AG08396 (cell line): ENCODE results near the gene ZSWIM3.

Experiments used
- DNase-seq: peaks from one replicate; pipeline ENCODE4 v3.0.0; 2012; ENCODE audit warnings: low spot score, mixed read lengths

The ZSWIM3 gene

GRCh38 chr20:45833030-45833882 lies 24.2 kb upstream of the ZSWIM3 start, which contains the start of gene SNX21:
Gene SNX21 (plus strand): TSS chr20:45833799. CDS start chr20:45833920, 121 bp downstream.
- peak; percentile 92 for DNase-seq

- DNase-seq: peak; percentile 89
These were observed 23.3 kb upstream of the ZSWIM3 start for GRCh38 chr20:45833883-45834796.

DNA sequence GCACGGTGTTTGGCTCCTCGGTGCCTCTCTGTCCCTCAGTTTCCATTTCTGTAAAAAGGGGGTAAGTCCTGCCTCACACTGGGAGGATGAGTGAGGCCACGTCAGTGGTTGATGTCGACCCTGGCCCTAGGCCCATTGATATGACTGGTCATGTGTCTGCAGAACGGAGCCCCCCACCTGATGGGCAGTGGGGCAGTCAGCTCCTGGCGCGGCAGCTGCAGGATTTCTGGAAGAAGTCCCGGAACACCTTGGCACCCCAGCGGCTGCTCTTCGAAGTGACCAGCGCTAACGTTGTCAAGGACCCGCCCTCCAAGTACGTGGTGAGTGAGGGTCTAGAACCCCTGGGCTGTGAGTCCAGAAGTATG lies 22.6 kb upstream of the ZSWIM3 start:
- DNase-seq: no peak

DNA sequence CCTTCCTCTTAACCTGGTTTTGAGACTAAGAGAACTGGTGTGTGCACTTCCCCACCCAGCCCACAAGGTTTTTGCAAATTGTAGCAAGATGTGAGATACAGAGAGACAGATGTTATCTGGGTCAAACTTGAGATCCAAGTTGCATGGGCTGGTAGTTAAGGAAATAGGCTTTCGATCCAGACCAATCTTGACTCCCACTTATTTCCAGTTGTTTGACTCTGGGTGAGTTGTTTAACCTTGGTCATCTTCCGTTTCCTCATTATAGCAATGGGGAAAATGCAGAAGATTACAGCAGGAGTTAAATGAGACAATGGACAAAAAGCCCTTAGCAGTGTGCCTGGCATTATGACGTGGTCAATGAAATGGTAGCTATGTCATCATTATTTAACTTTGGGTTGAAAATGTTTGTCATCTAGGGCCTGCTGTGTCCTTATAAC lies 22.1 kb upstream of the ZSWIM3 start:
- DNase-seq: no peak

GRCh38 chr20:45835825-45836224 lies 21.6 kb upstream of the ZSWIM3 start:
- DNase-seq: peak; percentile 70

GRCh38 chr20:45836841-45837240 lies 20.6 kb upstream of the ZSWIM3 start:
- no peak for DNase-seq

GRCh38 chr20:45840700-45841198 lies 16.7 kb upstream of the ZSWIM3 start:
- DNase-seq: no peak

- DNase-seq: no peak
These were observed 15.8 kb upstream of the ZSWIM3 start for GRCh38 chr20:45841407-45842129.

DNA sequence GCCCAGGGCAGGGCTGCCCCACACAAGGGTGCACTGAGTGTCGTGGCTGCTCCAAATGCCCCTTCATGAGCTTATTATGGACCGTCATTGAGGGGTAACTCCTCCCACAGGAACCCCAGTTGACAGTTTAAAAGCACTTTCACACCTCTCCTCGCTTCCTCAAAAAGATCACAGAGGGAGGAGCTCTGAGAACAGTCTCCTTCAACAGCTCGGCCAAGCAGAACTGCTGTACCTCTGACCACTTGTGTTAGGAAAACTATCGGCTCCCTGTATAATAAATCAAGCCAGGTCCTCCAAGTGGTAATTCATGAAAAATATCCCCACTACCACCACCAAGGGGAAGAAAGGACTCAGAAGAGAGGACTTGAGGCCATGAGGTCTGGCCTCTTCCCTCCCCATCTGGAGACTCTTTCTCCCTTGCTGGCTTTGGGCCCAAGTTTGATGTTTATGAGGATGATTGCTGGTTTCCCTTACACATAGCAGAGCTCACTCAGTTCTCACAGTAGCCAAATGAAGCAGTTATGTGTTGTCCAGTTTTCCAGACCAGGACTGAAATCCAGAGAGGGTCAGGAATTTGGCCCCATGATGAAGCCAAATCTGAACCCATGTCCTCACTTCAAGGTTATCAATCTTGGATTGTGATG lies 15.1 kb upstream of the ZSWIM3 start:
- peak; percentile 53 for DNase-seq

DNA sequence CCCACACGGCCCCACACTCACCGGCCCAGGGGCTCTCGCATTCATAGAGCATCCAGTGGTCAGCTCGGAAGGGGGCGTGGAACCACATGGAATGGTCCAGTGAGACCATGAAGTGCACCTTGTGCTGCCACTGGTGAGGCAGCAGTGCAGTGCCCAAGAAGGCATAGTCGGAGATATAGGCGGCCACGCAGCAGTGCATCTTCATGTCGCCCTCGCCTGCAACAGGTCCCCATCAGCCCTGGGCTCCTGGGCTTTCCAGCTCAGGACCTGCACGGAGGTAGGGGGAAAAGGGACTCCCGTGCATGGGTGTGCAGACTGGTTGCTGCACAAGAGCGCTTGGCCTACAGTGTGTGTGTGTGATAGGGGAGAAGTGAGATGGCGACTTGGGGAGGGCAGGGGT lies 13.9 kb upstream of the ZSWIM3 start:
- DNase-seq: no peak

DNA sequence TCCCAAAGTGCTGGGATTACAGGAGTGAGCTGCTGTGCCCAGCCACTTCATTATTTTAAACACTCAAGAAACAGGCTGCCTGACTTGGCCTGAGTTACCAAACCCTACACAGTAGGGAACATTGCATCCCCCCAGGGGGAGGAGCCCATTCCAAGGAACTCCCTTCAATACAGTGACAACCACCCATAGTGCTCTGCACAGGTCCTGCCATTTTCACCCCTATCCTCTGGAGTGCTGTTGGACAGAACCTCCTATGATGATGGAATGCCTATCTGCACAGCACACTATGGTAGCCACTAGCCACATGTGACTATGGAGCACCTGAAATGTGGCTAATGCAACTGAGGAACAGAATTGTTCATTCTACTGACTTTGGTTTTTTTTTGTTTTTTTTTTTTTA lies 12.0 kb upstream of the ZSWIM3 start:
- DNase-seq: no peak

DNA sequence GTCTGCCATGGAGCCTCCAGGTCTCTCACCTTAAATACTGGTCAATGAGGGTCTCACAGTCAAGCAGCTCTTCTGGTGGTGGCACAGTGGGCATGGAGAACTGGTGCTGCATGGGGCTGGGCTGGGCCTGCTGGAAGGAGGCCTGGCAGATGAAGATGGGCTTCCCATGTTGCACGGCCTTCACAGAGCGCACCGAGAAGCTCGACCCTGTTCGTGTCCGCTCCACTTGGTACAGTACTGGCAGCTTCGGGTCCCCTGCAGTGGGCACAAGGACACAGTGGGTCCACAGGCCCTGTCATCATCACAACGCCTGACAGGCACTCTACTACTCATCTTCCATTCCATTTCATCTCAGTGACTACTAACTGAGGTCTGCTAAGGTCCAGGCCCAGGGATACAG lies 9.0 kb upstream of the ZSWIM3 start:
- DNase-seq: no peak

- no peak for DNase-seq
These were observed 8.3 kb upstream of the ZSWIM3 start for GRCh38 chr20:45848969-45849582.

DNA sequence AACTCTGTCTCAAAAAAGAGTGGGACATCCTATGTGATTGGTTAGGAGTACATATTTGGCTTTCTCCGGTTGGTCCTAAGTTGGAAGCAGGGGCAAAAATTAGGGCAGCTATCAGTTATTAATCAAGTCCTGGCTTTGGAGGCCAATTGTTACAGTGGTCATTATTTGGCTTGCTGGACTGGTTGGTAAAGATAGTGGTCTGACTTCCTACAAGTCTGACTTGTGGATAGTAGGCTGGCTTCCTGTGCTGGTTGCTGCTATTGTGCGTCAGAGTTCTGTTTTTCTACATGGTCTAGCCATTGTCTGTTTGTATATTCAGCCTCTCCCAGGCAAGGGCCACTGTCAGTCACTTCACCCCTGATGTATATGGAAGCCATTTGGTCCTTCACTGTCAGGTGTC lies 7.2 kb upstream of the ZSWIM3 start:
- DNase-seq: no peak

DNA sequence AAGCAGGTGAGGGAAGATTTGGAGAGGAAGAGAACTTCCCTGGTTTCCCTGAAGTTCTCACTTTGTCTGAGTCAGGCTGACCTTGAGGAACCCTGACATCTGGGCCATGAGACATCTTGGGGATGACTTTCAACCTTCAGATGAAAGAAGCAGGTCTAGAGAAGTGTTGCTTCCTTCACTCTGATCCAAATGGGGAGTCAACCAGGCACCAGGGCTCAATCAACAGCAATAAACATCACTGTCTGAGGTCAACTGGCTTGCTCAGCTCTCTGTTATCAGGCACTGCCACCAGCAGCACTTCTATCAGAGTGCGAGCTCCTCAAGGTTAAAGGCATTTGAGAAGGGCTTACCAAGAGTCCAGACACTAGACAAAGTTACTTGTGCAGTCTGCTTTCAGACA lies 6.5 kb upstream of the ZSWIM3 start:
- no peak for DNase-seq

DNA sequence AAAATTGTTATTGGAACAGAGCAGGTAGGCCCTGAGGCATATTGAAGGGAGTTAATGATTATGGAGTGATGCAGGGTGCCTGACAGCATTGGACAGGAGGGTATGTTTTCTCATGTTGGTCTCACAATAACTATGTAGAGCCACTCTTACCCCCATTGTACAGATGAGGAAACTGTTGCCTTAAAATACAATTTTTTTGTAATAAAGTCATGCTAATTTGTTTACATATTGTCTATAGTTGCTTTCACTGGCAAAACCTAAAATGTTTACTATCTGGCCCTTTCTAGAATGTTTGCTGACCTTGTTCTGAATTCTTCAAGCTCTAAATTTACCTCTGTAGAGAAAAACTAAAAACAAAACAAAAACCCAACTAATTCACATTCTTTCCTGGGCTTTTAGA lies 5.9 kb upstream of the ZSWIM3 start:
- no peak for DNase-seq

DNA sequence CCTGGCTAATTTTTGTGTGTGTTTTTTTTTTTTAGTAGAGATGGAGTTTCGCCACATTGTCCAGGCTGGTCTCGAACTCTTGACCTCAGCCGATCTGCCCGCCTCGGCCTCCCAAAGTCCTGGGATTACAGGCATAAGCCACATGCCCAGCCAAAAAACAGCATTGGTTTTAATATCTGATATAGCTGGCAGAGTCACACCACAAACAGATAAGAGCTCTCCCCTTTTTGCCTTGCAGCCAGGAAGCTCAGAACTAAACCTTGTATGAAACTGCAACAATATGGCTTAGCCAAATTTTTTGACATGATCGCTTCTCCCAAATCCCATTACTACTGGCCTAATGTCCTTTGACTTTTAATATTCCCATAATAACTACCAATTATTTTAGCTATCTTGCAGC lies 5.1 kb upstream of the ZSWIM3 start:
- DNase-seq: no peak

DNA sequence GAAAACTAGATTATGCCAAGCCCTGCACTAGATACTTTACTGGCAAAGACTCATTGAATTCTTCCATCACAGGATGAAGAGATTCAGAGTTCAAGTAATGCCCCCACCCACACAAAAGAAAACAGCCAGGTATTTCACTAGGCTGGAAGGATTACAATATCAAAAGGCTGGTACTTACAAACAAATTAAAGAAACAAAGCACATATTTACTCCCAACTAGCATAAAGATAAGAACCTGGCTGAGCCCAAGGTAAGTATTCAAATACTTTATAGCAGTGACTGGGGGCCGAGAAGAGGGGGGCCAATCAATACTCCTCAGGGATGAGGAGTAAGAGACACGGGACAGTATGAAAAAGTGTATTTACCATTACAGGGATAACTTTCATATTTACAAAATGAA lies 3.9 kb upstream of the ZSWIM3 start:
- DNase-seq: no peak

DNA sequence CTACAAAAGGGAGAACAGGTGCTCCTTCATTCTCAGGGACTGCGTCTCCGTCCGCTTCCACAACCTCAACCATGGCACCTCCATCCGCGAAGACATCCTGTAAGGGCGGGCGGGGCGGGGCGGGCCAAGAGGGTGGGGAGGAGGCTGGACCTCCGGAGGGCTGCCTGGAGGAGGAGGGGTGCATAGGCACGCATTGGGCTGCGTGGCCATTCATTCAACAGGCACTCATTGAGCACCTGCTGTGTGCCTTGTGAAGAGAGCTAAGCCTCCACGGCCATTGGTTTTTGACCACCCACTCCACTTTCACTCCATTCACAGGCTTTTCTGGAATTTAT lies 435 bp downstream of the ZSWIM3 start:
- DNase-seq: no peak

- DNase-seq: no peak
These were observed 2.5 kb downstream of the ZSWIM3 start for GRCh38 chr20:45859916-45860315.

GRCh38 chr20:45860560-45861220 lies 3.3 kb downstream of the ZSWIM3 start:
- DNase-seq: no peak
